Spinal cord (tissue), 10 donors: ENCODE results near the gene DNAJC5. TPM values are rescaled to one million over a fixed set of nuclear protein-coding genes. Genes with fewer than 3 reads are reported as not detected.
A peak's percentile ranks its signal among the peaks of the same experiment; 100 is the strongest.
"Not testable (repeated sequence)": the region's sequence is repeated elsewhere in the genome, so short reads cannot be mapped to it uniquely, and the experiment has no call there.

ENCODE experiments used
- DNase-seq, 6 donors: peaks; one replicate each; pipeline versions ENCODE4 v3.0.0 to v3.0.0-alpha.2; 2013 to 2015; ENCODE audit warnings: low spot score in 6 of 6, low read depth in 4 of 6
- H3K27ac ChIP-seq: one replicate; pipeline ENCODE4 v1.5.1; 2013; ENCODE audit warnings: low read depth, low read length, control low read depth
- H3K27me3 ChIP-seq: one replicate; pipeline ENCODE4 v1.6.1; 2013; ENCODE audit warnings: low read length; ENCODE audit not compliant: control insufficient read depth, insufficient read depth
- H3K36me3 ChIP-seq: one replicate; pipeline ENCODE4 v1.6.1; 2013; ENCODE audit warnings: low read length; ENCODE audit not compliant: control insufficient read depth, insufficient read depth
- H3K4me1 ChIP-seq: one replicate; pipeline ENCODE4 v1.6.1; 2013; ENCODE audit warnings: low read length; ENCODE audit not compliant: control insufficient read depth, insufficient read depth
- H3K4me3 ChIP-seq: one replicate; pipeline ENCODE4 v1.5.1; 2013; ENCODE audit warnings: low read depth, low read length, control low read depth
- H3K9me3 ChIP-seq: one replicate; pipeline ENCODE4 v1.6.1; 2013; ENCODE audit warnings: low read length; ENCODE audit not compliant: control insufficient read depth, insufficient read depth
- WGBS: methylation state at CpG from one replicate; pipeline ENCODE4 v1.1.5; 2013; ENCODE audit warnings: missing lambda C conversion rate; ENCODE audit not compliant: insufficient coverage; 5-methylcytosine and 5-hydroxymethylcytosine counted together
- polyA plus RNA-seq, 2 donors: library from polyadenylated mRNA; unstranded; fragments of 120-200 nt; gene quantifications; one replicate each; pipeline ENCODE4 v1.2.1, GENCODE V29; 2013; ENCODE audit not compliant: insufficient read length in 2 of 2
- total RNA-seq, 2 donors: library from RNA; depleted of rRNA in 1 of 2; stranded (reverse); fragments of 120-200 nt in 1 of 2; fragments of >200 nt in 1 of 2; gene quantifications; one replicate each; pipeline versions ENCODE4 v1.2.3 to v1.2.4, GENCODE V29; 2013 to 2014
- donor health status: healthy.

DNAJC5 gene
- total and polyA plus RNA-seq, 4 donors: 59.4 to 112 (median 94.8) TPM

DNA sequence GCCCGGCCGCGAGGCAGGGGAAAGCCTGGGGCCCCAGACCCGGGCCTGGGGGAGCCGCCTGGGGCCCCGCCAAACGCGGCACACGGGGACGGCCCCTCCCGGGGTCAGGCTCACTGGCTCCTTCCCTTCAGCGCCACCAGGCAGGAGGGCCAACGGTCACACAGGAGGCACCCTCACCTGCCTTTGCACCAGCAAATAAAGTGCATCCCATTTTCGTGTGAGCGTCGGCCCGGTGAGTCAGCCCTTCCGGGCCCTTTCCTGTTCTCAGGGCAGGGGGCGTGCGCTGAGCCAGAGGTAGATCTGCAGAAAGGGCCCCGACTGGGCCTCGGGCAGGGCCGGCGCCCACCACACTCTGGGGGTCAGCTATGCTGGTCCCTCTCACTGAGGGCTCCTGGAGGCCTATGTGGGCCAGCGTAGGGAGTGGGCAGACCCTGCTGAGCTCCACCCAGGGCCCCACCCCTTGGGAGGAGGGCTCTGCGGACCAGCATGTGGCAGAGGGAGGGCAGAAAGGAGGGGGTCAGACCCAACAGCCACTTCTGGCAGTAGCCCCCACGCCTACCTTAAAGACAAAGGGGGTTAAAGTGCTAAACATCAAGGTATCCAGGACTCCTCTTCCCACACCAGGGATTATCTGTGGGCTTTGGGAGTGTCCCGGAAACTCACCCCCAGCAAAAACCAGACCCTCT is 62.2 kb downstream of the DNAJC5 start:
- Histone ChIP-seq H3K27ac (peak overlapping the region; percentile 52), H3K27me3 (no peaks in the 10 kb centered on the region), H3K4me3 (peak overlapping the region; percentile 64), H3K4me1 (peaks cover 42% of the 10 kb centered on the region), H3K36me3 (peaks cover 72% of the 10 kb centered on the region), H3K9me3 (no peaks in the 10 kb centered on the region)
- DNase-seq: peak in 2 of 6 donors; percentile 47 to 70
- 6% methylated on average over 27 of the region's 28 CpGs for WGBS

DNA sequence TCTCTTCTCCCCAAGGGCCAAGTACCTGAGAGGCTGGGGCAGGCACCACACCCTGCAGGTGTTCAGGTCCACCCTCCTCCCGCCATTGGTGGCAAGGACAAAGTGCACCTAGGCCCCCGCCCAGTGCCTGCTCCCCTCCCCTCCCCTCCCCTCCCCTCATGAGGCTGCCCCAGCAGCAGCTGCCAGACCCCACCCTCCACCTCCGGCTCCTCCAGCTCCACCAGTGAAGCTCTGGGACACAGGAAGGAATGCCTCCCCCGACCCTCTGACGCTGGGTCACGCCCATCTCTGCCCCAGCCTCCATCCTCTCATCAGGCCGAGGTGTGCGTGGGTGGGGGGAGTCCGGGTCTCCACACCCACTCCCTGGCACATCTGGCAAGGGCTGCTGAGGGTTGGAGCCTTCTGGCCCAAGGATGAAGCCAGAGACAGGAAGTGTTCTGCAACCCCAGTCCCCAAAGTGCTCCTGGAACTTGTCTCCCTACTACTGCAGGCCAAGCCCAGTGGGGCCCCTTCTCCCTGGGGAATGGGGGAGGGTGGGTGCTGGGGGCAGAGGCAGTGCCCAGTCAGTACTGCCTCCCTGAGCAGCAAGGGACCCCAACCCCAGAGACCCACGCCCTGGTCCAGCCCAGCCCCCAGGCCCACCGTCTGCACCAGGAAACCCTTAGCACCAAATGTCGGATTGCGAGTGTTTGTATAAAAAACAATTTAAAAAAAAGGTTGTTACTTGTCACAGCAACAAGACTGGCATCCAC is 62.9 kb downstream of the DNAJC5 start:
- Histone ChIP-seq H3K4me3 (no peak overlapping the region), H3K9me3 (no peaks in the 10 kb centered on the region), H3K27ac (no peak overlapping the region), H3K27me3 (no peaks in the 10 kb centered on the region), H3K4me1 (peaks cover 36% of the 10 kb centered on the region), H3K36me3 (peaks cover 72% of the 10 kb centered on the region)
- whole genome bisulfite sequencing: 50% methylated on average over 2 of the region's 13 CpGs
- DNase-seq: no peak

DNA sequence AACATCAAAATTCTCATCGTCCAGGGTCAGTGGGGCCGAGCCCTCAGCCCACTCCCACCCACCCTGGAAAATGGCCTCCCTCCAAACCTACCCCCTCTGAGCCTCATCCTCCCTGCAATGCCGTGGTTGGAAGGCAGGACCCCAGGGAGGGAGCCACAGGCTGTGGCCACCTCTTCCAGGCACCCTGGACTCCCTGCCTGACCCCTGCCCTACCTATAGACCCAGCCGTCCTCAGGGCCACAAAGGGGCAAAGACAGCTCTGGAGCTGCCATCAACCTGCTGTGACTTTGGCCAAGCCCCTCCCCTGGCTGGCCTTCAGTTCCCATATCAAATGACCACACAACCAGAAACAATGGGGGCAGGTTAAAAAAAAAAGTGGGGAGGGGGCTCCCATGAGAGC is 63.5 kb downstream of the DNAJC5 start:
- DNase-seq: no peak
- Histone ChIP-seq H3K4me3 (no peak overlapping the region), H3K27me3 (no peaks in the 10 kb centered on the region), H3K9me3 (no peaks in the 10 kb centered on the region), H3K4me1 (peaks cover 36% of the 10 kb centered on the region), H3K27ac (no peak overlapping the region), H3K36me3 (peaks cover 76% of the 10 kb centered on the region)
- WGBS: 59% methylated on average over 4 of the region's 4 CpGs

DNA sequence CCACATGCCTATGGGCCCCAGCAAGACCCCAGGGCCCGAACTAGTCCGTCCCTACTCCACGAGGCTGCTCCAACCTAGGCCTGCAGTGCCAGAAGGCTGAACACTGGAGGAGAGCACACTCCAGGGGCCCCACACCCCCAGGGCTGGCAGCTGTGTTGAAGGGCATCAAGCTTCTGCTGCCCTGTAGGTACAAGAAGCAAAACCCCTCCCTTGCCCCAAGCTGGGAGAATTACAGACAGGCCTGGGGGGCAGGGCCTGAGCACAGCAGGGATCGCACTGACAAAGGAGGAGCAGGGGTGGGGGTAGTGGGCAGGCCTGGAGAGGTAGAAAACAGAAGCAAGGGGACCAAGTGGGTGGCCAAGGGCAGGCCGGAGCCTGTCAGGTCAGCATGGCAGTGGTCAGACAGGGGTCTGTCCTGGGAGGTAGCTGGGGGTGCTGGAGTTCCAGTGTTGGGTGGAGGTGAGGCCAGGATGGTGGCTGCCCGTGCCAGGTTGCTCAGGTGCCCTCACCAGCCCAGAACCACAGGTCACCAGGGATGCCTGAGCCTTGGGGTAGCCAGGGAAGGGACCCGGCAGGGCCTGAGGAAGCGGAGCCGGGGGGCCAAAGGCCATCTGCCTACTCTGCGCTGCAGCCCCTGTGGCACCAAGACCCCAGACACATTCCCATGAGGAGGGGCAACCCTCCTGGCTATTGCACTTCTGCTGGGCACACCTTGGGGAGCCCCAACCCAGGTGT is 64.2 kb downstream of the DNAJC5 start:
- H3K27ac ChIP-seq: no peak overlapping the region
- H3K27me3 ChIP-seq: no peaks in the 10 kb centered on the region
- H3K4me3 ChIP-seq: no peak overlapping the region
- H3K36me3 ChIP-seq: peaks cover 76% of the 10 kb centered on the region
- 68% methylated on average over 10 of the region's 10 CpGs for WGBS
- H3K4me1 ChIP-seq: peaks cover 29% of the 10 kb centered on the region
- H3K9me3 ChIP-seq: no peaks in the 10 kb centered on the region
- no peak for DNase-seq

DNA sequence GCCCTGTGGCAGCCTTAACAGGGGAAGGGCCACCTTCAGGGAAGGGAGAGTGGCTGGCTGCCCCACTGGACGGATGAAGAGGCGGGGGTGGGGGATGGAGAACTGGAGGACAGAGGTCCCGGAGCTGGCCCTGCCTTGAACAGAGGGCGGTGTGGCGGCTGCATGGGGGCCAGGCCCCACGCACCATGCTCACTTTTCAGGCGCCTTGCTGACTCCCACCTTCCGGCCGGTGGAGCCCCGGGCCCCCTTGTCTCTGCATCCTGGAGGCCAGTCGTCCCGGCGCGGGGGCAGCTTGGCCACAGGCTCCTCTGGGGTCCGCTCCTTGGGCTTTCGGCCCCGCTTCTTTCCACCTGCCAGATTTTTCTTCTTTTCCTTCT is 64.8 kb downstream of the DNAJC5 start:
- DNase-seq: no peak
- 87% methylated on average over 16 of the region's 17 CpGs for WGBS
- H3K4me3 ChIP-seq: no peak overlapping the region
- H3K4me1 ChIP-seq: peaks cover 24% of the 10 kb centered on the region
- H3K27me3 ChIP-seq: no peaks in the 10 kb centered on the region
- no peak overlapping the region for H3K27ac ChIP-seq
- H3K36me3 ChIP-seq: peaks cover 76% of the 10 kb centered on the region
- H3K9me3 ChIP-seq: no peaks in the 10 kb centered on the region

DNA sequence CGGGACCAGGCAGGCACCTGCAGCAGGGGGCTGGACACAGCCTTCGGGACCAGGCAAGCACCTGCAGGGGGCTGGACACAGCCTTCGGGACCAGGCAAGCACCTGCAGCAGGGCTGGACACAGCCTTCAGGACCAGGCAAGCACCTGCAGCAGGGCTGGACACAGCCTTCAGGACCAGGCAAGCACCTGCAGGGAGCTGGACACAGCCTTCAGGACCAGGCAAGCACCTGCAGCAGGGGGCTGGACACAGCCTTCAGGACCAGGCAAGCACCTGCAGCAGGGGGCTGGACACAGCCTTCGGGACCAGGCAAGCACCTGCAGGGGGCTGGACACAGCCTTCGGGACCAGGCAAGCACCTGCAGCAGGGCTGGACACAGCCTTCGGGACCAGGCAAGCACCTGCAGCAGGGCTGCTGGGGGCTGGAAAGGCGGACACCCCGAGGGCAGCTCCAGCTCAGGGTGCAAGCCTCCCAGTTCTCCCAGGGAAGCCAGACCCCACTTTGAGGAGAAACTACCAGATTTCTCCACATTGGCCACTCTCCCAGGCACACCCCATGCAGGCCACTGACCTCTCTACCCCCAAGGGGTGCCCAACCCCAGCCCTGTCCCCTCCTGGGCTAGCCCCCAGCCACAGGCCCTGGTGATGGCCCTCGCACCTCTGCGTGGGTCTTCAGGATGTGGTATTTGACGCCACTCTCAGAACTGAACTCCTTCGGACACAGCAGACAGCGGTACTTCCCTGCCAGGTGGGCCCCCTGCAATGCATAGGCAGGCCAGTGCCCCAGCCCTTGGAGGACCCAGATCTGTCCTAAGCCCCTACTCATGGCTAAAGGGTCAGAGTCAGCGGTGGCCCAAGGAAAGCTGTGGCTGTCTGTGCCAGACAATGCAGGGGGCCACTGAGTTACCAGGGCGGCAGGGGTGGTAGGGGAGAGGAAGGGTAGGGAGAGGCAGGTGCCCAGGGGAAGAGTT is 66.0 kb downstream of the DNAJC5 start:
- H3K4me3 ChIP-seq, H3K9me3 ChIP-seq, H3K27ac ChIP-seq, DNase-seq, H3K27me3 ChIP-seq: not testable (repeated sequence)
- peaks cover 17% of the 10 kb centered on the region for H3K4me1 ChIP-seq
- WGBS: 93% methylated on average over 15 of the region's 15 CpGs
- H3K36me3 ChIP-seq: peaks cover 76% of the 10 kb centered on the region

DNA sequence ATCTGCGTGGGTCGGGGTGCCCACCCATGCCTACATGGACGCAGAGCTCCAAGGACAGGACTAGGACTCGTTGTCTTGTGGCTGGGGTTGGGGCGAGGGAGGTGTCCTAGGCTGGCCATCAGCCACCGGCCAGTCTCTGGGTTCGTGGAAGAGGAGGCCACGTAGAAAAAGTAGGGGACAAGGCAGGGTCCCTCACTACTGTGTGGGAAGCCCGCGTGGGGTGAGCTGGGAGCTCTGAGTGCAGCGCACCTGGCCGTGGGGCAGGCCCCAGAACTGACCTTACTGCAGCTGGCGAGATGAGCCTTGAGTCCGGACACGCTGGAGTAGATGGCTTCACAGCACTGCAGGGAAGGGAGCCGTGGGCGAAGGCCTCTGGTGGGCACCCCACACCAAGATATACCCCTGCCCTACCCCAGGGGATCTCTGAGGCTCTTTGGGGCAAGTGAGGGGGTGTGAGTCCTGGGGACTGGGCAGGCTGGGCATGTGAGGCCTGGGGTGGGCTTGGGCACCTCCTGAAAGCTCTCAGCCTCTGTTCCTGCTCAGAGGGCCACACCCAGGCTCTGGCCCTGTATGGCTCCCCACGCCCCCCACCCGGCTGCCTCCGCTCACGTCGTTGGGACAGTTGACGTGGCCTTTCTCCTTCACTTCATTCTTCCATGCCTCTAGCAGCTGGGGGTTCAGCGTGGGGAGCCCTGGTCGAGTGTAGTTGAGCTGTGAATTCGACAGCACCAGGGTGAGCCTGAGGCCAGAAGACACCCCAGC is 66.9 kb downstream of the DNAJC5 start:
- H3K9me3 ChIP-seq: no peaks in the 10 kb centered on the region
- H3K27ac ChIP-seq: no peak overlapping the region
- peaks cover 85% of the 10 kb centered on the region for H3K36me3 ChIP-seq
- WGBS: 94% methylated on average over 24 of the region's 26 CpGs
- no peak overlapping the region for H3K4me3 ChIP-seq
- no peak for DNase-seq
- no peaks in the 10 kb centered on the region for H3K27me3 ChIP-seq
- peaks cover 13% of the 10 kb centered on the region for H3K4me1 ChIP-seq

DNA sequence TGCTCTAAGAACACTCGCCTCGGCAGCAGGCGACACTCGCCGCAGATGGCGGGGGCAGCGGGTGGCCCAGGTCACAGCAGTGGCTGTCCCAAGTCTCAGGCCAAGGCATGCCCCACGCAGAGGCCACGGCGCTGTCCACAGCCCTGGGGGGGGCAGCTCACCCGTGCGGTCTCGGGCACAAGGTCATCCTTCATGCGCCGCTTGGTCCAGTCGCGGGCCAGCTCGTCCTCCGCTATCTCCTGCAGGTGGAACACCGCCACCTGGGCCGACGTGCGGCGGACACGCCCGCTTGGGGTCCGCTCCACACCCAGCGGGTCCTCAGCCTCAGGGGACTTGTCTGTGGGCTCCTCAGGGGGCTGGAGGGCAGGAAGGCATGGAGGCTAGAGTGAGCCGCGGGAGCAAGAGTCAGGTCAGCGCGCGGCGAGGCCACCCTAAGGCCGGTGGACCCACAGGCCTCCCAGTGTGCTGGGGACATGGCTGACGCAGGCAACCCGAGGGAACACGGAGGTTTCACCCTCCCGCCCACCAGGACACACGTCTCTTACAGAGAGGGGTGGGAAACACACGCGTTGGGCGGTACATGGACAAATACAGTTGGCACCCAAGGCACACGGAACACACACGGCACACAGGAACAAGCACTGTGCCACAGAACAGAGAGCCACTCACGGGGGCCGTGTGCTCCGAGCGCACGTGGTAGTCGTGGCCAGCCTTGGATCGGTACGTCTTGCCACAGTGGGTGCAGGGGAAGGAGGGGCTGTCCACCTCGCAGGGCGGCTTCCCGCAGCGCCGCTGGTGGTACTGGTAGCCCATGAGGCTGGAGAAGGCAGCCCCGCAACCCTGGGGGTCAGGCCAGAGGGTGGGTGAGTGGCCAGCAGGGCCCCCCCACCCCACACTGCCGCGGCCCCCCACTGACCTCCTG is 67.8 kb downstream of the DNAJC5 start:
- Histone ChIP-seq H3K36me3 (peaks cover 89% of the 10 kb centered on the region), H3K4me3 (no peak overlapping the region), H3K4me1 (peaks cover 5% of the 10 kb centered on the region), H3K27ac (no peak overlapping the region), H3K27me3 (no peaks in the 10 kb centered on the region), H3K9me3 (no peaks in the 10 kb centered on the region)
- WGBS: 94% methylated on average over 52 of the region's 61 CpGs
- no peak for DNase-seq
